HUES48 (cell line): ENCODE data around the gene DCAF16.
"Not testable (repeated sequence)": the region's sequence is repeated elsewhere in the genome, so short reads cannot be mapped to it uniquely, and the experiment has no call there.

Source experiments
- H3K27ac ChIP-seq: one replicate; pipeline ENCODE4 v1.7.0; 2013; ENCODE audit warnings: low read depth, low read length, inconsistent platforms
- H3K27me3 ChIP-seq: 2 replicates; pipeline ENCODE4 v1.6.1; 2013; ENCODE audit warnings: mild to moderate bottlenecking, low read length; ENCODE audit not compliant: control insufficient read depth, insufficient read depth
- H3K36me3 ChIP-seq: 2 replicates; pipeline ENCODE4 v1.6.1; 2013; ENCODE audit warnings: low read length; ENCODE audit not compliant: control insufficient read depth, insufficient read depth
- H3K4me1 ChIP-seq: 2 replicates; pipeline ENCODE4 v1.6.1; 2013; ENCODE audit warnings: mild to moderate bottlenecking, low read length; ENCODE audit not compliant: control insufficient read depth, insufficient read depth
- H3K4me3 ChIP-seq: 2 replicates; pipeline ENCODE4 v1.5.1; 2013; ENCODE audit warnings: mild to moderate bottlenecking, low read depth, low read length
- H3K9ac ChIP-seq: 2 replicates; pipeline ENCODE4 v1.6.1; 2013; ENCODE audit warnings: mild to moderate bottlenecking, low read depth, low read length, moderate library complexity
- H3K9me3 ChIP-seq: 2 replicates; pipeline ENCODE4 v1.6.1; 2013; ENCODE audit warnings: low read length; ENCODE audit not compliant: control insufficient read depth, insufficient read depth

Gene DCAF16

DNA sequence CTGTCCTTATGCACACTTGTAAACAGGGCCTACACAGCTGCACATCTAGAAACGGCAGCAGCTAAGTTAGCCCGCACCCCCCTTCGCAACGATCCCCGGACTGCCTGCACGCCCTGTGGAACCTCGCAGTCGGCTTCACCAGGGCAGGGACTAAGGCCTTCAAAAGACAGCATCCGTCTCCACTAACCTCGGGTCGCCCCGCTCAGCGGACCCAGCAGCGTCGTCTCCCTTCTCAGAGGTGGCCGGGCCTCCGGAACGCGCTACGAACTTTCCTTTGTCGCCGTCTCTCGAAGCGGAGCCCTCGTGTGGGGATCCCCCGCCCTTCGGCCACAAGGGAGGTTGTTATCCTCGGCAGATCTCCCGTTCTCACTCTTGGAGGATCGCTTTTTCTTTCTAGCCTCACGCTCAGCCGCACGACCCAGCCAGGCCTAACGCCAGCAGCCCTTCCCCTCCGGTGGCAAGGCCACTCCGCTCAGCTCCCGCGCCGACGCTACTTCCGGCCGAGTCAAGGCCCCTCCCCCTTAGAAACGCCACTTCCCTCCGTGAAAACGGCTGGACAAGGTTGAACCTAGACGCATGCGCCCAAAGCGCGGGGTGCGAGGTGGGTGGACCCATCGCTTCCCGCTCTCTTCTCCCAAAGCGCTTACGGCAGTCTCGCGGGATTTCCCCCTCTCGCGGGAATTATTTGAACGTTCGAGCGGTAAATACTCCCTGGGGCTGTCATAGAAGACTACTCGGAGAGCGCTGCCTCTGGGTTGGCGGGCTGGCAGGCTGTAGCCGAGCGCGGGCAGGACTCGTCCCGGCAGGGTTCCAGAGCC, at the start of gene DCAF16, which contains the start of gene NCAPG:
DCAF16 (minus strand) TSS at position 498 of the 818 bp plus-strand sequence. CDS start 6,616 bp downstream, outside the sequence.
NCAPG (plus strand) TSS at position 720 of the 818 bp plus-strand sequence. CDS start 99 bp downstream, outside the sequence.
- Histone ChIP-seq H3K9ac (peak within 1 kb of the TSS; percentile 96), H3K27me3 (no peaks in the 10 kb centered on the region), H3K36me3 (peaks cover 43% of the 10 kb centered on the region), H3K4me1 (peaks cover 29% of the 10 kb centered on the region), H3K9me3 (no peaks in the 10 kb centered on the region), H3K27ac (peak within 1 kb of the TSS; percentile 94), H3K4me3 (peak within 1 kb of the TSS; percentile 94)

DNA sequence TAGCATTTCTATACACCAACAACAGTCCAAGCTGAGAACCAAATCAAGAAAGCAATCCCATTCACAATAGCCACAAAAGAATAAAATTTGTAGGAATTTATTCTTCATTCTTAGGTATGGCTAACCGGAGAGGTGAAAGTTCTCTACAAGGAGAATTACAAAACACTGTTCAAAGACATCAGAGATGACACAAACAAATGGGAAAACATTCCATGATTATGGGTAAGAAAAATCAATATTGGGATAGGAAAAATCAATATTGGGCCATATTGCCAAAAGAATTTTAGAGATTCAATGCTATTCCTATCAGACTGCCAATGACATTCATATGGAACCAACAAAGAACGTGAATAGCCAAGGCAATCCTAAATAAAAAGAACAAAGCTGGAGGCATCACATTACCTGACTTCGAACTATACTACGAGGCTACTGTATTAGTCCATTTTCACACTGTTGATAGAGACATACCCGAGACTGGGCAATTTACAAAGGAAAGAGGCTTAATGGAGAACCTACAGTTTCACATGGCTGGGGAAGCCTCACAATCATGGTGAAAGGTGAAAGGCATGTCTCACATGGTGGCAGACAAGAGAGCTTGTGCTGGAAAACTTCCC, 49.3 kb upstream of the DCAF16 start:
- H3K27ac ChIP-seq, result no peak overlapping the region
- H3K9me3 ChIP-seq, result no peaks in the 10 kb centered on the region
- H3K4me3 ChIP-seq, result no peak overlapping the region
- no peaks in the 10 kb centered on the region for H3K27me3 ChIP-seq
- H3K4me1 ChIP-seq, result no peaks in the 10 kb centered on the region
- no peak overlapping the region for H3K9ac ChIP-seq
- no peaks in the 10 kb centered on the region for H3K36me3 ChIP-seq

DNA sequence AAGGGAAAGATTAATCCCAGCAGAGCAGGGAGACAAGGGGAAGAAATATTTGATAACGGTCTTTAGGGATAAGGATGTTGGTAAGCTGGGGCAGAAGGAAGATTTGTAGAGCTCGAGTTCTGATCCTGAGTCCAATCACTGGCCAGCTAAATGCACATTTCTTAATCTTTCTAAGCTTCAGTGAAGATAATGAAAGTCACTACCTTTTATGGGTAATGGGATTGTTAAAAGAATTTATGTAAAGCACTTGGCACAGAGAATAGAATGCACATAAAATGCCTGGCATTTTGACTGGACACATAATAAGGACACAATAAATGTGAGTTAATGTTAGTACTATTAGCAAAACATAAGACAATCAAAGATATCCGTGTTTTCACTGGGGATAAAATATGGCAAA, 43.5 kb upstream of the DCAF16 start:
- H3K27ac ChIP-seq, result no peak overlapping the region

DNA sequence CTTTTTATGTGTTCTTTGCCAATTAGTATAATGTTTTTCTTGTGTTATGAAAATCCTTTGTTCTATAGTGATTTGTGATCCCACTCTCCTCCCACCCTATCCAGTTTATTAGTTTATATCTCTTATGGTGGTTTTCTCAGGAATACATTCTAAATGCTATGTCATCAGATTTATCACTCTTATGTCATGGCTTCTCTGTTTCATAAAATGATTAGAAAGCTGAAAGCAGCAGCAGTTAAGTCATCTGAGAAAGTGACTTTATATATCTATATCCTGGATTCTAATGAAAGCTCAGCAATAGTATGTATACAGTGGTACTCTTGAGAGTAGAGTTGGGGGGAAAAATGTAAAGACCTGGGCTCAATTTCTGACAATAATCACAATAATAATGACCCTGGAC, 41.4 kb upstream of the DCAF16 start:
- no peaks in the 10 kb centered on the region for H3K4me1 ChIP-seq
- no peak overlapping the region for H3K4me3 ChIP-seq
- H3K9ac ChIP-seq, result no peak overlapping the region
- no peaks in the 10 kb centered on the region for H3K36me3 ChIP-seq
- no peak overlapping the region for H3K27ac ChIP-seq
- peaks cover 8% of the 10 kb centered on the region; the same call in 1 of the 2 replicates for H3K9me3 ChIP-seq
- no peaks in the 10 kb centered on the region for H3K27me3 ChIP-seq

More for the DNA sequence above, 43.5 kb upstream of the DCAF16 start:
- Histone ChIP-seq H3K4me3 (no peak overlapping the region), H3K27me3 (no peaks in the 10 kb centered on the region), H3K36me3 (no peaks in the 10 kb centered on the region), H3K9ac (no peak overlapping the region), H3K9me3 (no peaks in the 10 kb centered on the region), H3K4me1 (no peaks in the 10 kb centered on the region)

DNA sequence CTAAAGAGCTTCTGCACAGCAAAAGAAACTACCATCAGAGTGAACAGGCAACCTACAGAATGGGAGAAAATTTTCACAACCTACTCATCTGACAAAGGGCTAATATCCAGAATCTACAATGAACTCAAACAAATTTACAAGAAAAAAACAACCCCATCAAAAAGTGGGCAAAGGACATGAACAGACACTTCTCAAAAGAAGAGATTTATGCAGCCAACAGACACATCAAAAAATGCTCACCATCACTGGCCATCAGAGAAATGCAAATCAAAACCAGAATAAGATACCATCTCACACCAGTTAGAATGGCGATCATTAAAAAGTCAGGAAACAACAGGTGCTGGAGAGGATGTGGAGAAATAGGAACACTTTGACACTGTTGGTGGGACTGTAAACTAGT, 39.7 kb upstream of the DCAF16 start:
- H3K4me3 ChIP-seq, H3K9ac ChIP-seq, H3K27me3 ChIP-seq, H3K4me1 ChIP-seq, H3K27ac ChIP-seq, H3K9me3 ChIP-seq: not testable (repeated sequence)
- peaks cover 12% of the 10 kb centered on the region for H3K36me3 ChIP-seq

DNA sequence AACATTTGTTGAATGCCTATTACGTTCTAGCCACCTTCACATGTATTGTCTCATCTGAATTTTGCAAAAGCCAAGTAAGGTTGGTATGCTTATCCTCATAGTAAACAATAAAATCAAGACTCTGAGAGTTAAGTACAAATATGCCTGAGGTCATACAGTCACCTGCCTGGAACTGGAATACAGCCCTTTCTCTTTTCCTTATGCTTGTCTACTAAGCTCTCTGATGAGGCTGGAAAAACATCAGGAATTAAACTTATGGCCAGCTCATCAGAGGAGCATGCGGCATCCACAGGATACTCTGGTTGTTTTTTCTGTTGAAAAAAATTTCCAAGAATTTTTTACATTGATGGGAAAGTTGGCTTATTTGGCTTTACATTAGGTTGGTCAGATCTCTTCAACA, 35.7 kb upstream of the DCAF16 start:
- Histone ChIP-seq H3K4me3 (no peak overlapping the region), H3K9me3 (peaks cover 8% of the 10 kb centered on the region; the same call in 1 of the 2 replicates), H3K27me3 (no peaks in the 10 kb centered on the region), H3K27ac (no peak overlapping the region), H3K36me3 (peaks cover 53% of the 10 kb centered on the region), H3K9ac (no peak overlapping the region), H3K4me1 (no peaks in the 10 kb centered on the region)

DNA sequence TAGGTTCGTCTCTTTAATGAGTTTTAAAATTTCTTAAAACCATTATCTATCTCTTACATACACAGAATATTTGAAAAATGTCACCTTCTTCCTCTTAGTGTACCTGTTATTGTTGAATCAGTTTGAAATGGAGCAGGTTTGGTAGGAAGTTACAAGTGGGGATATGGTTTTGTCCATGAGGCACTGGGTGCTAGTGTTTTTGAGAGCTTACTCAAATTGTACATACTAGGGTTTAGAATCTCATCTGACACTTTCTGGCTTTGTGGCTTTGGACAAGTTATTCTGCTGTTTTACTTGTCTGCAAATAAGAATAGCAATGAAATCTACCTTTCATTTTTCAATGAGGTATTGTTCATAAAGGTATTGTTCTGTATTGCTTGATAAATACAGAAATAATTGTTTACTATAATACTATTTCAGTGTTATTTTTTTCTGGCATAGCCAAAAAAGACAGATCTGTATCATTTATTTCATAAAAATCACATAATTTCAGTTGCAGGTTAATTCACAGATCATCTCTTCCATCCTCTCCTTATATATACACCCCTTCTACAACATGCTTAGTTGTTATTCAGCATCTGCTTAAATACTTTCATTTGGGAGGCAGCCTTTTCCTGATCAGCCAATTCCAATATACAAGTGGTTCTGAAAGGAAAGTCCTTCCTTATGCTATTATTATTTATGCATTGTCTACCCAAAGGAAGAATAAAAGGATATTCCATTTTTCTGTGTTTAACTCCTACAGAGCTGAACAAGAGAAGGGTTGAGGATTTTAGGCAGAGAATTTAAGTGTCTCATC, 13.5 kb upstream of the DCAF16 start:
- Histone ChIP-seq H3K36me3 (peaks cover 83% of the 10 kb centered on the region), H3K9ac (no peak overlapping the region), H3K9me3 (no peaks in the 10 kb centered on the region), H3K4me1 (peaks cover 22% of the 10 kb centered on the region; the same call in 1 of the 2 replicates), H3K4me3 (no peak overlapping the region), H3K27ac (no peak overlapping the region), H3K27me3 (no peaks in the 10 kb centered on the region)

DNA sequence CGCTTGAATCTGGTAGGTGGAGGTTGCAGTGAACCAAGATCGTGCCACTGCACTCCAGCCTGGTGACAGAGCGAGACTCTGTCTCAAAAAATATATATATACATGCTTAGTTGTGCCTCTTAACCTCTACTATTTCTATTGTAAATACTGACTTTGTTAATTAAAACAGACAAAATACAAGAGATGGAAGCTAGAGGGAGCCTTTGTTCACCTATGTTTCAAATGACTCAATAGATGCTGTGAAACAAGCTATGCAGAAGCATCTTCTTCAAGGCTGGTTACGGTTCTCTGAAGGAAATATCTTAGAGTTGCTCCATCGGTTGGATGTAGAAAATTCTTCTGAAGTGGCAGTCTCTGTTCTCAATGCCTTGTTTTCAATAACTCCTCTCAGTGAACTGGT, 6.5 kb upstream of the DCAF16 start:
- peaks cover 68% of the 10 kb centered on the region for H3K36me3 ChIP-seq

DNA sequence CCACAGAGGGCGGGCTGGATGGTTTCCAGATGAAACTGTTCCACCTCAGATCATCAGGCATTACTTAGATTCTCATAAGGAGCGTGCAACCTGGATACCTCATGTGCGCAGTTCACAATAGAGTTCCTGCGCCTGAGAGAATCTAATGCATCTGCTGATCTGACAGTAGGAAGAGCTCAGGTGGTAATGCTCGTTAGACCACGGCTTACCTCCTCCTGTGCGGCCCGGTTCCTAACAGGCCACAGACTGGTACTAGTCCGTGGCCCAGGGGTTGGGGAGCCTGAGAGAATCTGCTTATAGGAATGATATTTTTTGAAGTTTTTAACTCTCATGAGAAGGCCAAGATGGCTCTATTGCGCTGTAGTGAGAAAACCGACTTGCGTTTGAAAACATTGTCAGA, 5.6 kb upstream of the DCAF16 start:
- Histone ChIP-seq H3K9me3 (no peaks in the 10 kb centered on the region), H3K27me3 (no peaks in the 10 kb centered on the region), H3K36me3 (peaks cover 64% of the 10 kb centered on the region), H3K9ac (no peak overlapping the region), H3K4me3 (no peak overlapping the region), H3K4me1 (0 out of 2 replicates have a peak, but pooled peaks cover 4% of the 10 kb centered on the region), H3K27ac (no peak overlapping the region)

More for the DNA sequence above, 6.5 kb upstream of the DCAF16 start:
- Histone ChIP-seq H3K27ac (no peak overlapping the region), H3K4me1 (0 out of 2 replicates have a peak, but pooled peaks cover 4% of the 10 kb centered on the region), H3K4me3 (no peak overlapping the region), H3K9me3 (no peaks in the 10 kb centered on the region), H3K27me3 (no peaks in the 10 kb centered on the region), H3K9ac (no peak overlapping the region)

DNA sequence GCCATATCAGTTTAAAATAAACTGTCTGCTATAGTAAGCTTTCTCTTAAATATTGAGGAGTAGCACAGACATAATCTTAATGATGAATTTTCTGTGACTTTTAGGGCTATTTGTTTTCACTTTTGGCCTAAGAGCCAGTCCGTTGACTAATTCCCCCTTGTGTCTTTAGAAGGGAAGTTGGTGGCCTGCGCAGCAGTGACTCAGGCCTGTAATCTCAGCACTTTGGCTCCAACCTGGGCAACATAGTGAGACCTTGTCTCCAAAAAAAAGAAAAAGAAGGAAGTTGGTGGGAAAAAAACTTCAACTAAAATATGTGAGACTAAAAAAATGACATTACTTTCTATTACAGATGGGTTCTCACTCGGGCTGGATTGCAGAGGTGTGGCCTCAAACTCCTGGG, 3.6 kb upstream of the DCAF16 start:
- Histone ChIP-seq H3K9me3 (no peaks in the 10 kb centered on the region), H3K36me3 (peaks cover 54% of the 10 kb centered on the region), H3K27me3 (no peaks in the 10 kb centered on the region), H3K9ac (no peak overlapping the region), H3K4me1 (0 out of 2 replicates have a peak, but pooled peaks cover 5% of the 10 kb centered on the region), H3K4me3 (no peak overlapping the region), H3K27ac (no peak overlapping the region)
